HepG2 (cell line): ENCODE results near the gene SNRNP48. TPM values are rescaled to one million over a fixed set of nuclear protein-coding genes. Genes with fewer than 3 reads are reported as not detected.

Experiments used
- ARID5B ChIP-seq: IDR thresholded peaks from 2 replicates; pipeline ENCODE4 v1.4.0; 2020; ENCODE audit warnings: mild to moderate bottlenecking, missing genetic modification reagents
- BORCS8-MEF2B ChIP-seq: sonication (generic); formaldehyde crosslinking; IDR thresholded peaks from 2 replicates; pipeline ENCODE4 v1.8.0; 2022; ENCODE audit warnings: mild to moderate bottlenecking, missing genetic modification reagents
- DRAP1 ChIP-seq: IDR thresholded peaks from 2 replicates; pipeline ENCODE4 v1.6.1; 2016; ENCODE audit warnings: missing genetic modification reagents, missing compliant biosample characterization
- ETV5 ChIP-seq: IDR thresholded peaks from 2 replicates; pipeline ENCODE4 v1.6.1; 2018; ENCODE audit warnings: missing biosample characterization, missing genetic modification reagents, inconsistent platforms, borderline replicate concordance
- FIP1L1 ChIP-seq: fragments of 200-400 bp; formaldehyde crosslinking; IDR thresholded peaks from 2 replicates; pipeline ENCODE4 v1.6.1; 2018; ENCODE audit warnings: low read depth, mild to moderate bottlenecking, low read length, moderate library complexity, borderline replicate concordance; ENCODE audit not compliant: insufficient read depth
- HMGA1 ChIP-seq: sonication (generic); formaldehyde crosslinking; conservative IDR thresholded peaks from 2 replicates; pipeline ENCODE4 v1.4.0; 2020; ENCODE audit warnings: missing genetic modification reagents
- HNF4G ChIP-seq, 2 experiments: sonication (generic) in 1 of 2; formaldehyde crosslinking in 1 of 2; IDR thresholded peaks; 2 replicates each; pipeline versions ENCODE4 v1.4.0 to v1.6.1; 2011 to 2020; ENCODE audit warnings: borderline replicate concordance in 2 of 2, low read depth in 2 of 2, mild to moderate bottlenecking in 2 of 2, low read length in 1 of 2, missing genetic modification reagents in 1 of 2, moderate library complexity in 1 of 2
- JUN ChIP-seq: sonication (generic); formaldehyde crosslinking; IDR thresholded peaks from 2 replicates; pipeline ENCODE4 v1.4.0; 2020; ENCODE audit warnings: mild to moderate bottlenecking, missing genetic modification reagents
- KMT2B ChIP-seq: IDR thresholded peaks from 2 replicates; pipeline ENCODE4 v1.6.1; 2016; ENCODE audit warnings: missing genetic modification reagents, missing compliant biosample characterization
- LRRFIP1 ChIP-seq: sonication (generic); formaldehyde crosslinking; conservative IDR thresholded peaks from 2 replicates; pipeline ENCODE4 v1.4.0; 2020; ENCODE audit warnings: missing genetic modification reagents
- MLX ChIP-seq: IDR thresholded peaks from 2 replicates; pipeline ENCODE4 v1.6.1; 2016
- NFRKB ChIP-seq: fragments of 450-650 bp; IDR thresholded peaks from 2 replicates; pipeline ENCODE4 v1.6.1; 2017
- NKX3-1 ChIP-seq: sonication (generic); formaldehyde crosslinking; IDR thresholded peaks from 2 replicates; pipeline ENCODE4 v1.5.0; 2020; ENCODE audit warnings: missing genetic modification reagents
- ONECUT2 ChIP-seq: sonication (generic); formaldehyde crosslinking; IDR thresholded peaks from 2 replicates; pipeline ENCODE4 v1.4.0; 2020; ENCODE audit warnings: missing genetic modification reagents
- PREB ChIP-seq: sonication (generic); formaldehyde crosslinking; IDR thresholded peaks from 2 replicates; pipeline ENCODE4 v1.4.0; 2020; ENCODE audit warnings: missing genetic modification reagents
- SP1 ChIP-seq, 2 experiments: fragments of 450-650 bp in 1 of 2; sonication (generic) in 1 of 2; formaldehyde crosslinking in 1 of 2; IDR thresholded peaks; 2 replicates each; pipeline versions ENCODE4 v1.4.0 to v1.6.1; 2016 to 2020; ENCODE audit warnings: missing genetic modification reagents in 1 of 2
- ZFP36L1 ChIP-seq: sonication (generic); formaldehyde crosslinking; IDR thresholded peaks from 2 replicates; pipeline ENCODE4 v1.8.0; 2022; ENCODE audit warnings: mild to moderate bottlenecking, missing genetic modification reagents, moderate library complexity
- ZMYM3 ChIP-seq: sonication (generic); formaldehyde crosslinking; IDR thresholded peaks from 2 replicates; pipeline ENCODE4 v1.5.1; 2020; ENCODE audit warnings: mild to moderate bottlenecking, missing genetic modification reagents
- ZNF143 ChIP-seq: sonication (generic); formaldehyde crosslinking; IDR thresholded peaks from 2 replicates; pipeline ENCODE4 v1.4.0; 2020; ENCODE audit warnings: missing genetic modification reagents
- ZNF572 ChIP-seq: sonication (generic); formaldehyde crosslinking; IDR thresholded peaks from 2 replicates; pipeline ENCODE4 v1.5.1; 2020; ENCODE audit warnings: mild to moderate bottlenecking, missing genetic modification reagents
- ZNF878 ChIP-seq: sonication (generic); formaldehyde crosslinking; IDR thresholded peaks from 2 replicates; pipeline ENCODE4 v1.8.1; 2023; ENCODE audit warnings: mild to moderate bottlenecking, missing genetic modification reagents, moderate library complexity
- ZSCAN21 ChIP-seq: sonication (generic); formaldehyde crosslinking; IDR thresholded peaks from 2 replicates; pipeline ENCODE4 v1.8.0; 2022; ENCODE audit warnings: mild to moderate bottlenecking, missing genetic modification reagents, moderate library complexity, borderline replicate concordance
- polyA plus RNA-seq, 8 experiments: library from polyadenylated mRNA; depleted of rRNA in 3 of 8; stranded (reverse) in 7 of 8; unstranded in 1 of 8; fragments of >200 nt; fragmentation: Illumina TruSeq in 4 of 8; extraction: Trizol in 4 of 8; gene quantifications; 2 replicates each; pipeline versions ENCODE4 v1.2.1 to v1.2.3, GENCODE V29; 2011 to 2016; ENCODE audit warnings: low read depth in 4 of 8, missing spikeins in 1 of 8, mixed read lengths in 1 of 8; ENCODE audit not compliant: insufficient read depth in 1 of 8
- total RNA-seq, 5 experiments: library from RNA; depleted of rRNA; stranded (reverse); fragments of >200 nt; fragmentation: Illumina TruSeq; extraction: Trizol; gene quantifications; 2 replicates each; pipeline ENCODE4 v1.2.3, GENCODE V29; 2016; ENCODE audit warnings: low read depth in 1 of 5

Gene SNRNP48
- total and polyA plus RNA-seq, 2 of the 13 experiments (the other 11 are each of a cell fraction or from before 2014, with no cell fraction given) = 17.5 to 47.5 TPM

GRCh38 chr6:7550433-7550801 is 39.6 kb upstream of the SNRNP48 start (continued):
- no peak for TF ChIP-seq ZNF572
- TF ChIP-seq NFRKB = no peak
- TF ChIP-seq HMGA1 (CRISPR knock-in tag) = no peak
- no peak for TF ChIP-seq KMT2B (CRISPR knock-in tag)
- TF ChIP-seq ZSCAN21 (CRISPR knock-in tag) = no peak
- no peak for TF ChIP-seq FIP1L1
- TF ChIP-seq LRRFIP1 = no peak
- TF ChIP-seq ETV5 = no peak
- TF ChIP-seq DRAP1 (CRISPR knock-in tag) = peak; percentile 29; the same call in 1 of the 2 replicates
- TF ChIP-seq ZNF878 (CRISPR knock-in tag) = no peak
- no peak for TF ChIP-seq PREB
- no peak for TF ChIP-seq ZMYM3
- TF ChIP-seq NKX3-1 (CRISPR knock-in tag) = no peak
- no peak for TF ChIP-seq JUN (CRISPR knock-in tag)
- TF ChIP-seq SP1 (IDR thresholded peaks at IDR 0.05) = no peak
- TF ChIP-seq SP1 (CRISPR knock-in tag; IDR thresholded peaks at IDR 0.05) = no peak
- no peak for TF ChIP-seq ZFP36L1 (CRISPR knock-in tag)
- no peak for TF ChIP-seq ZNF143 (CRISPR knock-in tag)
- no peak for TF ChIP-seq MLX (CRISPR knock-in tag)
- no peak; the same call in 1 of the 2 replicates for TF ChIP-seq HNF4G (IDR thresholded peaks at IDR 0.05; ENCODE audit: borderline replicate concordance, low read depth, low read length)
- TF ChIP-seq HNF4G (CRISPR knock-in tag; IDR thresholded peaks at IDR 0.05; ENCODE audit: borderline replicate concordance, low read depth) = no peak
- TF ChIP-seq ONECUT2 (CRISPR knock-in tag) = peak; percentile 30; the same call in 1 of the 2 replicates
- TF ChIP-seq ARID5B (CRISPR knock-in tag) = peak; percentile 89
- no peak for TF ChIP-seq BORCS8-MEF2B (CRISPR knock-in tag)
